Measurements from ENCODE around the gene ASB4.

The ASB4 gene

GRCh38 chr7:95472581-95473161 lies 13.1 kb upstream of the ASB4 start:
- H3K27ac ChIP-seq = no peak overlapping the region
- TF ChIP-seq ZFX (IDR thresholded peaks at IDR 0.05) (no peak), CTCF (conservative IDR thresholded peaks at IDR 0.05) (no peak)

GRCh38 chr7:95473276-95473985 lies 12.3 kb upstream of the ASB4 start:
- no peak overlapping the region for H3K27ac ChIP-seq
- no peak for TF ChIP-seq ZFX (IDR thresholded peaks at IDR 0.05)

GRCh38 chr7:95476072-95476847 lies 9.5 kb upstream of the ASB4 start:
- TF ChIP-seq CTCF (conservative IDR thresholded peaks at IDR 0.05) (no peak), ZFX (IDR thresholded peaks at IDR 0.05) (no peak)
- H3K27ac ChIP-seq = no peak overlapping the region

DNA sequence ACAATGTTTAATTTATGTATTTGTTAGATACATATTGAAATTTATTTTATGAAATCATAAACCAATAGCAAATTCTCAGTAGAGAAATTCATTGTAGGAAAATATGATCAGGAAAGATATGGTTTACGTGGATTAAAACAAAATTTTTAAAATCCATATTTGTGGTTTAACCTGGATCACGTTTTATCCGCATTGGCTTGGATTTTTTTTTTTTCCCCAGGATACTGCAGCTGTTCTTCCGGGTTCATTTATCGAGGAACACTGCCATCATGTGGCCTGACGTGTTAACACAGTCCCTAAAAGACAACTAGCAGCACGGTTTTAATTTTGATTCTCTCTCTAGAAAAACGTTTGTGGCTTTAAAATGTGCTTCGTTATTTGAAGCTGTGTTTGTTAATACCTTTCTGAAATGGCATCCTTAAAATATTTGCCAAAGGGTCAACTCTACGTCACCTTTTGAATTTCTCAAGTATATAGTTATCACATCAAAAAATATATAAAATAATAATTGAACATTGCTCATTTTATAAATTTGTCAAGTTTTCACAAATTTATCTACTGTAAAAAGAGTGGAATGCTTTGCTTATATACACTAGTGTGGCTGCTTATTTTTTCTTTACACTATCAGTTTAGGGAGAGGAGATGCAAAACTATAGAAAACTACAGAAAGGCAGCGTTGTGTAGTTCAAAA lies 8.7 kb upstream of the ASB4 start:
- TF ChIP-seq ZFX (IDR thresholded peaks at IDR 0.05) (no peak), CTCF (conservative IDR thresholded peaks at IDR 0.05) (peak; percentile 92)
- H3K27ac ChIP-seq = no peak overlapping the region

- TF ChIP-seq ZFX (IDR thresholded peaks at IDR 0.05) = no peak
- peak; percentile 47 for TF ChIP-seq CTCF (conservative IDR thresholded peaks at IDR 0.05)
- no peak overlapping the region for H3K27ac ChIP-seq
Measured at GRCh38 chr7:95478272-95479037, 7.3 kb upstream of the ASB4 start.

DNA sequence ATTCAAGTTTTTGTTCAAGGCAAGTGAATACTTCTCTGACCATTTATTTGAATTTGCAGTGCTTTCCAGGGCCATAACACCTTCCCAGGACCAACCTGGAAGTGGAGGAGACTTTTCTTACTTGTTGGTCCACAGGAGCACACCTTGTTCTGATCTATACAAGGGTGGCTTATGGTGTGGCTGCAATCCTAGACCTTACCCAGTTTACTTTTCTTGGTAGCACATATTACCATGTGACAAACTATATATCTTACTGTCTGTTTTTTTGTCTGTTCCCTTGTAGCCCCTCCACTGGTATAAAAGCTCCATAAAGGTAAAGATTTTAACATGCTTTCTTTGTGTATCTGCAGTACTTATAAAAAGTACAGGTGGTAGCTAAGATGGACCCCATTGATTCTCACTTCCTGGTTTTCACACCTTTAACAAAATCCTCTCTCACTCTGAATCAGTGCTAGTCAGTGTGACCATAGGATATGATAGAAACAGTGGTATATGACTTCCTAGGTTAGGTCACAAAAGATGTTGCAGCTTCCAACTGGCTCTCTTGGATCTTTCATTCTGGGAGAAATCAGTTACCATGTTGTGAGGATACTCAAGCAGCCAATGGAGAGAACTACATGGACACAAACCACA lies 5.6 kb upstream of the ASB4 start:
- no peak overlapping the region for H3K27ac ChIP-seq
- TF ChIP-seq CTCF (conservative IDR thresholded peaks at IDR 0.05) (no peak), ZFX (IDR thresholded peaks at IDR 0.05) (no peak)

Measured in C4-2B (cell line).